ENCODE data around the gene ALDH1A1.

The ALDH1A1 gene

GRCh38 chr9:72883875-72884274 is 69.0 kb downstream of the ALDH1A1 start:
- Histone ChIP-seq H3K9me3 (ENCODE audit: low read depth, low read length) (no peaks in the 10 kb centered on the region), H3K36me3 (ENCODE audit: insufficient read depth, low read length) (no peaks in the 10 kb centered on the region), H3K4me3 (no peak overlapping the region), H3K27ac (no peak overlapping the region), H3K9ac (ENCODE audit: insufficient read length) (no peak overlapping the region)
- no peak for DNase-seq (ENCODE audit: low read depth, low spot score)
- TF ChIP-seq EZH2 (IDR thresholded peaks at IDR 0.05) (no peak), POLR2AphosphoS5 (IDR thresholded peaks at IDR 0.05; ENCODE audit: borderline replicate concordance, low read depth, low read length) (no peak), FOXP2 (optimal IDR thresholded peaks at IDR 0.05; ENCODE audit: control extremely low read depth, extremely low read length, insufficient read depth) (no peak)

GRCh38 chr9:72882117-72882775 is 70.6 kb downstream of the ALDH1A1 start:
- no peak for DNase-seq (ENCODE audit: low read depth, low spot score)
- no peaks in the 10 kb centered on the region for H3K9me3 ChIP-seq (ENCODE audit: low read depth, low read length)
- no peak for TF ChIP-seq FOXP2 (optimal IDR thresholded peaks at IDR 0.05; ENCODE audit: control extremely low read depth, extremely low read length, insufficient read depth)
- TF ChIP-seq EZH2 (IDR thresholded peaks at IDR 0.05), result no peak
- TF ChIP-seq POLR2AphosphoS5 (IDR thresholded peaks at IDR 0.05; ENCODE audit: borderline replicate concordance, low read depth, low read length), result no peak

GRCh38 chr9:72880821-72881220 is 72.0 kb downstream of the ALDH1A1 start:
- Histone ChIP-seq H3K36me3 (ENCODE audit: insufficient read depth, low read length) (no peaks in the 10 kb centered on the region), H3K4me3 (no peak overlapping the region), H3K9me3 (ENCODE audit: low read depth, low read length) (no peaks in the 10 kb centered on the region), H3K9ac (ENCODE audit: insufficient read length) (no peak overlapping the region), H3K27ac (no peak overlapping the region)
- no peak for DNase-seq (ENCODE audit: low read depth, low spot score)
- TF ChIP-seq POLR2AphosphoS5 (IDR thresholded peaks at IDR 0.05; ENCODE audit: borderline replicate concordance, low read depth, low read length) (no peak), EZH2 (IDR thresholded peaks at IDR 0.05) (no peak), FOXP2 (optimal IDR thresholded peaks at IDR 0.05; ENCODE audit: control extremely low read depth, extremely low read length, insufficient read depth) (no peak)

More at GRCh38 chr9:72882117-72882775, 70.6 kb downstream of the ALDH1A1 start:
- Histone ChIP-seq H3K9ac (ENCODE audit: insufficient read length) (no peak overlapping the region), H3K36me3 (ENCODE audit: insufficient read depth, low read length) (no peaks in the 10 kb centered on the region), H3K27ac (no peak overlapping the region), H3K4me3 (no peak overlapping the region)

GRCh38 chr9:72875221-72875620 is 77.6 kb downstream of the ALDH1A1 start:
- H3K9ac ChIP-seq (ENCODE audit: insufficient read length), result no peak overlapping the region
- no peak for DNase-seq (ENCODE audit: low read depth, low spot score)
- no peak overlapping the region for H3K27ac ChIP-seq
- TF ChIP-seq POLR2AphosphoS5 (IDR thresholded peaks at IDR 0.05; ENCODE audit: borderline replicate concordance, low read depth, low read length), result no peak
- no peak for TF ChIP-seq EZH2 (IDR thresholded peaks at IDR 0.05)
- TF ChIP-seq FOXP2 (optimal IDR thresholded peaks at IDR 0.05; ENCODE audit: control extremely low read depth, extremely low read length, insufficient read depth), result no peak
- H3K9me3 ChIP-seq (ENCODE audit: low read depth, low read length), result no peaks in the 10 kb centered on the region
- H3K4me3 ChIP-seq, result no peak overlapping the region
- H3K36me3 ChIP-seq (ENCODE audit: insufficient read depth, low read length), result no peaks in the 10 kb centered on the region

GRCh38 chr9:72874344-72874743 is 78.5 kb downstream of the ALDH1A1 start:
- H3K9me3 ChIP-seq (ENCODE audit: low read depth, low read length), result no peaks in the 10 kb centered on the region
- H3K36me3 ChIP-seq (ENCODE audit: insufficient read depth, low read length), result no peaks in the 10 kb centered on the region
- H3K9ac ChIP-seq (ENCODE audit: insufficient read length), result no peak overlapping the region
- DNase-seq (ENCODE audit: low read depth, low spot score), result no peak
- H3K27ac ChIP-seq, result no peak overlapping the region
- no peak overlapping the region for H3K4me3 ChIP-seq
- TF ChIP-seq EZH2 (IDR thresholded peaks at IDR 0.05), result no peak
- TF ChIP-seq FOXP2 (optimal IDR thresholded peaks at IDR 0.05; ENCODE audit: control extremely low read depth, extremely low read length, insufficient read depth), result no peak
- TF ChIP-seq POLR2AphosphoS5 (IDR thresholded peaks at IDR 0.05; ENCODE audit: borderline replicate concordance, low read depth, low read length), result no peak

- no peak for DNase-seq (ENCODE audit: low read depth, low spot score)
- TF ChIP-seq POLR2AphosphoS5 (IDR thresholded peaks at IDR 0.05; ENCODE audit: borderline replicate concordance, low read depth, low read length) (no peak), EZH2 (IDR thresholded peaks at IDR 0.05) (no peak), FOXP2 (optimal IDR thresholded peaks at IDR 0.05; ENCODE audit: control extremely low read depth, extremely low read length, insufficient read depth) (no peak)
- Histone ChIP-seq H3K36me3 (ENCODE audit: insufficient read depth, low read length) (no peaks in the 10 kb centered on the region), H3K27ac (no peak overlapping the region), H3K9me3 (ENCODE audit: low read depth, low read length) (no peaks in the 10 kb centered on the region), H3K4me3 (no peak overlapping the region), H3K9ac (ENCODE audit: insufficient read length) (no peak overlapping the region)
These were observed 79.4 kb downstream of the ALDH1A1 start for GRCh38 chr9:72873456-72873855.

- DNase-seq (ENCODE audit: low read depth, low spot score), result no peak
- Histone ChIP-seq H3K9me3 (ENCODE audit: low read depth, low read length) (no peaks in the 10 kb centered on the region), H3K4me3 (no peak overlapping the region), H3K27ac (no peak overlapping the region), H3K9ac (ENCODE audit: insufficient read length) (no peak overlapping the region), H3K36me3 (ENCODE audit: insufficient read depth, low read length) (no peaks in the 10 kb centered on the region)
- TF ChIP-seq FOXP2 (optimal IDR thresholded peaks at IDR 0.05; ENCODE audit: control extremely low read depth, extremely low read length, insufficient read depth) (no peak), POLR2AphosphoS5 (IDR thresholded peaks at IDR 0.05; ENCODE audit: borderline replicate concordance, low read depth, low read length) (no peak), EZH2 (IDR thresholded peaks at IDR 0.05) (no peak)
These were observed 80.1 kb downstream of the ALDH1A1 start for GRCh38 chr9:72872718-72873117.

- H3K9me3 ChIP-seq (ENCODE audit: low read depth, low read length), result 0 out of 2 replicates have a peak, but pooled peaks cover 1% of the 10 kb centered on the region
- no peak overlapping the region; the same call in 1 of the 2 replicates for H3K4me3 ChIP-seq
- TF ChIP-seq EZH2 (IDR thresholded peaks at IDR 0.05) (no peak), POLR2AphosphoS5 (IDR thresholded peaks at IDR 0.05; ENCODE audit: borderline replicate concordance, low read depth, low read length) (no peak), FOXP2 (optimal IDR thresholded peaks at IDR 0.05; ENCODE audit: control extremely low read depth, extremely low read length, insufficient read depth) (no peak)
- H3K9ac ChIP-seq (ENCODE audit: insufficient read length), result no peak overlapping the region
- no peak overlapping the region for H3K27ac ChIP-seq
- DNase-seq (ENCODE audit: low read depth, low spot score), result no peak
- H3K36me3 ChIP-seq (ENCODE audit: insufficient read depth, low read length), result no peaks in the 10 kb centered on the region; the same call in 1 of the 2 replicates
These were observed 81.2 kb downstream of the ALDH1A1 start for GRCh38 chr9:72871685-72872084.

Measured in SK-N-MC (cell line).